GM12875 (cell line): ENCODE measurements around the gene C3AR1.

ENCODE experiments used
- H3K4me3 ChIP-seq: one replicate; pipeline ENCODE4 v1.5.1; 2011; ENCODE audit warnings: low read depth, low read length, control low read depth
- TF ChIP-seq, protein P1 (sequence below): IDR thresholded peaks from 2 replicates; pipeline ENCODE4 v1.5.1; 2011; ENCODE audit warnings: low read depth, mild to moderate bottlenecking, control low read depth, inconsistent platforms, low read length, moderate library complexity, borderline replicate concordance; ENCODE audit not compliant: insufficient read depth

C3AR1 gene

DNA sequence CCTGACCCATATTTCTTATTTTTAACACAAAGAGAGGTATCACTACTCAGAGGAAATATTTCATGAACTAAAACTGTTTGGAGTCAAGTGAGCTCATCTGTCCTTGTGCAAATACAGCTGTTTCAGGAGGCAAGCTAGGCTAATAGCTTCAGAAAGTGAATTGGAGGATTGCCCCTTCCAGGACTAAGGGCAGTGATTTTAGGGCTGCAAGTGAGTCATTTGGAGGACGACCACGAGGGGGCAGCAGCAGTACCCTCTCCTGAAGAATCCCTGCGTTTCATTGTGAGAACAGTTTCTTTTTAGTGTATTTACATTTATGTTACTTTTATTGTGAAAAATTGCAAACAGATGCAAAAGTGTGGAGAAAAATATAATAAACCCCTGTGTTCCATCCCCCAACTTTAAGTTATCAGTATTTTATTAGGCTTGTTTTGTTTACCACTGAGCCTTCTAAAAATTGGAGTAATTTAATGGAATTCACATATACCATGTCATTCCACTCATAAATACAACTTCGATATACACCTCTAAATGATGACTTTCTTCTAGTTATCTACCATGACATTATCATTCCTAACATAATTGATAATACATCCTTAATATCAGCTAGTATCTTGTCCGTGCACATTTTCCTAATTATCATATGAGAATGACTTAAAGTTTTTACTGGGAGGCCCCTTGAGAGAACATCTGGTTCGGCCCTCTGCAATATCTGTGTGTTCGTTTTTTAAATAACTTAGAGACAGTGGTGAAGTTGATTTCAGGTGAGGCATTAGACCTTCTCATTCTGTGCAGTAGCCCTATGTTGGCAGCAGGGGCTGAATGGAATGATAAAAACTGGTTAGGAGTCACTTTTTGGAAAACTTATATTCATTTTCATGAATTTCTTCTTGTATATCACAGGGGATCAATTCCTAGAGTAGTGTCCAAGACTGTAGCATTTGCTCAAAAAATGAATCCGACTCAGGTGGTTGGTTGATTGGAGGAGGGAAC, 19.9 kb downstream of the C3AR1 start:
- TF ChIP-seq, protein P1, sequence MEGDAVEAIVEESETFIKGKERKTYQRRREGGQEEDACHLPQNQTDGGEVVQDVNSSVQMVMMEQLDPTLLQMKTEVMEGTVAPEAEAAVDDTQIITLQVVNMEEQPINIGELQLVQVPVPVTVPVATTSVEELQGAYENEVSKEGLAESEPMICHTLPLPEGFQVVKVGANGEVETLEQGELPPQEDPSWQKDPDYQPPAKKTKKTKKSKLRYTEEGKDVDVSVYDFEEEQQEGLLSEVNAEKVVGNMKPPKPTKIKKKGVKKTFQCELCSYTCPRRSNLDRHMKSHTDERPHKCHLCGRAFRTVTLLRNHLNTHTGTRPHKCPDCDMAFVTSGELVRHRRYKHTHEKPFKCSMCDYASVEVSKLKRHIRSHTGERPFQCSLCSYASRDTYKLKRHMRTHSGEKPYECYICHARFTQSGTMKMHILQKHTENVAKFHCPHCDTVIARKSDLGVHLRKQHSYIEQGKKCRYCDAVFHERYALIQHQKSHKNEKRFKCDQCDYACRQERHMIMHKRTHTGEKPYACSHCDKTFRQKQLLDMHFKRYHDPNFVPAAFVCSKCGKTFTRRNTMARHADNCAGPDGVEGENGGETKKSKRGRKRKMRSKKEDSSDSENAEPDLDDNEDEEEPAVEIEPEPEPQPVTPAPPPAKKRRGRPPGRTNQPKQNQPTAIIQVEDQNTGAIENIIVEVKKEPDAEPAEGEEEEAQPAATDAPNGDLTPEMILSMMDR = peak; percentile 80
- no peak overlapping the region for H3K4me3 ChIP-seq

DNA sequence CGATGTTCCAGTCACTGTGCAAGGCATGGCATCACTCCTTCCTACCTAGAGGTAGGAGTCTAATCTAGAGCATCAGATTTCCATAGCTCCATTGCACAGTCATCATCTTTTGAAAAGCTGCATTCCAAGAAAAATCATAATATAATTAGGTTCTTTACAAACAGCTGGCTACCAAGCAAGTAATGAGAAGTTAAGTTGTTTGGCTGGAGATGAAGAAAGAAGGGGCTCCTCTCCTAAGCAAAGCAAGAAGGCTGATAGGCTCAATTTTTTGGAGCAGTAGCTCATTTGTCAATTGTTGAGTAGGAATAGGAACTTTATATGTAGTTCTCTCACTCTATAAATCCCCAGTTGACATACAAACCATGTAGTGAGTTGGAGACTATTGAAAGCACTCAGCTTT, 25.4 kb downstream of the C3AR1 start:
- no peak overlapping the region for H3K4me3 ChIP-seq
- TF ChIP-seq, protein P1 = no peak

GRCh38 chr12:8038659-8039114, 27.5 kb downstream of the C3AR1 start:
- no peak overlapping the region for H3K4me3 ChIP-seq
- TF ChIP-seq, protein P1 = no peak

DNA sequence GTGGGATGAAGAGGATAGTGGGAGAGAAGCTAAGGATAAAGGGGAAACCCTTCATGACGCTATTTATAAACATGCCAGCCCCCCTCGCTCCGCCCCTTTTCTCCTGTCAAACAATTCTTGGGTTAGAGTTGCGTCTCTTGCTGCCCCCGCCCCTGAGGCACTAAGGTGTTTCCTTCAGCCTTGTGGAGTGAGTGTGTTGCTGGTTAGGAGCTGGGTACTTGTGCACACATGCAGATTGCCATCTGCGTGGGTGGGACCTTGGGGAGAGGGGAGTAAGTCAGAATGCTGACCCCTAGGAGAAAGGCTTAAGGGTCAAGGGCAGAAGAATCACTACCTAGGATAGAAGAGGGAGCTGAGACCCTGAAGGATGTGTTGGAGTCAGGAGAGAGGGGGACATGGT, 28.2 kb downstream of the C3AR1 start:
- no peak overlapping the region for H3K4me3 ChIP-seq
- TF ChIP-seq, protein P1 = no peak

GRCh38 chr12:8037046-8037663, 29.0 kb downstream of the C3AR1 start:
- H3K4me3 ChIP-seq = no peak overlapping the region
- TF ChIP-seq, protein P1 = no peak

GRCh38 chr12:8036346-8036745, 29.8 kb downstream of the C3AR1 start:
- TF ChIP-seq, protein P1 = no peak
- H3K4me3 ChIP-seq = no peak overlapping the region
